Mammary epithelial cell (primary cell): ENCODE data around the gene PAMR1.

ENCODE experiments used
- CTCF ChIP-seq, 2 donors: IDR thresholded peaks in 1 of 2; conservative IDR thresholded peaks in 1 of 2; 2 replicates each; pipeline ENCODE4 v1.5.1; 2011 to 2012; ENCODE audit warnings: inconsistent platforms in 2 of 2, low read length in 2 of 2, mild to moderate bottlenecking in 2 of 2, control low read depth in 1 of 2, low read depth in 1 of 2; ENCODE audit not compliant: insufficient read depth in 1 of 2; ENCODE audit errors: extremely low read depth in 1 of 2
- EZH2 ChIP-seq: IDR thresholded peaks from 2 replicates; pipeline ENCODE4 v1.6.1; 2012; ENCODE audit warnings: low read length, inconsistent platforms, borderline replicate concordance

- TF ChIP-seq EZH2 (no peak), CTCF (conservative IDR thresholded peaks at IDR 0.05 in 1 of 2, IDR thresholded peaks at IDR 0.05 in 1 of 2; ENCODE audit: extremely low read depth in 1 of 2, insufficient read depth in 1 of 2, low read depth in 1 of 2, low read length in 2 of 2) (peak; percentile 37)
Measured at GRCh38 chr11:35412285-35412684, 113.1 kb downstream of the PAMR1 start.
